Glutamatergic neuron (in vitro differentiated cells): ENCODE measurements around the gene CDR2L. TPM values are rescaled to one million over a fixed set of nuclear protein-coding genes. Genes with fewer than 3 reads are reported as not detected.

ENCODE experiments used
- DNase-seq: peaks from one replicate; pipeline ENCODE4 v3.0.0; 2022
- H3K27ac Mint-ChIP-seq: one replicate; pipeline ENCODE4 v1.8.0; 2020; ENCODE audit warnings: mild to moderate bottlenecking, mixed read lengths, inconsistent platforms; ENCODE audit not compliant: unreplicated experiment
- H3K27me3 Mint-ChIP-seq: one replicate; pipeline ENCODE4 v1.8.0; 2020; ENCODE audit warnings: mild to moderate bottlenecking, moderate library complexity, mixed read lengths, inconsistent platforms; ENCODE audit not compliant: unreplicated experiment
- H3K36me3 Mint-ChIP-seq: one replicate; pipeline ENCODE4 v1.8.0; 2020; ENCODE audit warnings: mild to moderate bottlenecking, mixed read lengths, inconsistent platforms; ENCODE audit not compliant: unreplicated experiment
- H3K4me1 Mint-ChIP-seq: one replicate; pipeline ENCODE4 v1.8.0; 2020; ENCODE audit warnings: mild to moderate bottlenecking, low read depth, mixed read lengths, inconsistent platforms; ENCODE audit not compliant: unreplicated experiment
- H3K4me3 Mint-ChIP-seq: one replicate; pipeline ENCODE4 v1.8.0; 2020; ENCODE audit warnings: mild to moderate bottlenecking, mixed read lengths, inconsistent platforms; ENCODE audit not compliant: unreplicated experiment
- H3K9me3 Mint-ChIP-seq: one replicate; pipeline ENCODE4 v1.8.0; 2020; ENCODE audit warnings: mild to moderate bottlenecking, moderate library complexity, mixed read lengths, inconsistent platforms; ENCODE audit not compliant: unreplicated experiment
- CTCF ChIP-seq: fragments of 200-600 bp; sonication (generic); IDR thresholded peaks from one replicate; pipeline ENCODE4 v1.5.0; 2021; ENCODE audit not compliant: partially characterized antibody, unreplicated experiment
- total RNA-seq: library from RNA; stranded (reverse); fragmentation: NEBNext Ultra II Directional; extraction: Animal tissue kit (Norgen Biotek cat#: 25700); gene quantifications from one replicate; pipeline ENCODE4 v1.2.1, GENCODE V29; 2021; ENCODE audit not compliant: unreplicated experiment

CDR2L gene
- total RNA-seq, 1 donor from 2014 or later: 59.4 TPM

- no peak for DNase-seq
- Mint-ChIP-seq H3K4me1 (peaks cover 14% of the 10 kb centered on the region), H3K27me3 (peaks cover 16% of the 10 kb centered on the region), H3K36me3 (no peaks in the 10 kb centered on the region), H3K9me3 (peaks cover 14% of the 10 kb centered on the region), H3K27ac (peak overlapping the region; percentile 15), H3K4me3 (no peak overlapping the region)
- no peak for TF ChIP-seq CTCF
Measured at GRCh38 chr17:74992223-74992622, 4.8 kb downstream of the CDR2L start.

- Mint-ChIP-seq H3K4me1 (peaks cover 11% of the 10 kb centered on the region), H3K9me3 (peaks cover 10% of the 10 kb centered on the region), H3K4me3 (no peak overlapping the region), H3K27me3 (peaks cover 11% of the 10 kb centered on the region), H3K27ac (no peak overlapping the region), H3K36me3 (no peaks in the 10 kb centered on the region)
- TF ChIP-seq CTCF: no peak
- no peak for DNase-seq
Measured at GRCh38 chr17:74994440-74994839, 7.0 kb downstream of the CDR2L start.

DNA sequence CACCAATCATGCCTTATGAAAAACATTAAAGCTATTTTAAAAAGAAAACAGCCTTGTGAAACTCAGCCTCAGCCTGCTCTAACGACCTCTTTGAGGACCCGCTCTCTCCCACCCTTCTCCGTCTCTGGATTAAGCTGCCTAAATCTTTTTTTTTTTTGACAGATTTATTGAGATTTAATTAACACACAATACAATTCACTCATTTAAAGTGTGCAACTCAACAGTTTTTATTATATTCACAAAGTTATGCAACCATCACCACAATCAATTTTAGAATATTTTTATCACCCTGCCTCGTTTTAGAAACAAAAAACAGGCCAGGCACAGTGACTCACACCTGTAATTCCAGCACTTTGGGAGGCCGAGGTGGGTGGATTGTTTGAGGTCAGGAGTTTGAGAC is 8.4 kb downstream of the CDR2L start:
- H3K9me3 Mint-ChIP-seq: peaks cover 9% of the 10 kb centered on the region
- no peak overlapping the region for H3K27ac Mint-ChIP-seq

GRCh38 chr17:74998783-74999182 is 11.4 kb downstream of the CDR2L start:
- DNase-seq: no peak
- H3K4me1 Mint-ChIP-seq: no peaks in the 10 kb centered on the region
- no peak for TF ChIP-seq CTCF
- H3K27ac Mint-ChIP-seq: no peak overlapping the region
- peaks cover 2% of the 10 kb centered on the region for H3K27me3 Mint-ChIP-seq
- peaks cover 3% of the 10 kb centered on the region for H3K9me3 Mint-ChIP-seq
- peaks cover 4% of the 10 kb centered on the region for H3K36me3 Mint-ChIP-seq
- H3K4me3 Mint-ChIP-seq: no peak overlapping the region

More for the DNA sequence above, 8.4 kb downstream of the CDR2L start:
- Mint-ChIP-seq H3K4me3 (no peak overlapping the region), H3K27me3 (peaks cover 9% of the 10 kb centered on the region), H3K4me1 (peaks cover 4% of the 10 kb centered on the region), H3K36me3 (no peaks in the 10 kb centered on the region)
- DNase-seq: no peak
- TF ChIP-seq CTCF: no peak

DNA sequence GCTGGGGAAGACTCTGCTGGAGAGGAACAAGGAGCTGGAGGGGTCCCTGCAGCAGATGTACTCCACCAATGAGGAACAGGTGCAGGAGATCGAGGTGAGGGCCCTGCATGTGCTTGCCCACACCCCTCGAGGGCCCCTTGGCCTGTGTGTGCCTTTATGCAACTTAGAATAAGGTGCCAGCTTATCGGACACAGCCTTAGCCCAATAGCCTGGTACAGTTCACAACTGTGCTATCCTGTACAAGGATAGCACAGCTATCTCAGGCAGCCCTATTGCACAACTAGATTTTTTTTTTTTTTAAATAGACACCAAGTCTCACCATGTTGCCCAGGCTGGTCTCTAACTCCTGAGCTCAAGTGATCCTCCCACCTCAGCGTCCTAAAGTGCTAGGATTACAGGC is 12.1 kb downstream of the CDR2L start:
- H3K27me3 Mint-ChIP-seq: peaks cover 2% of the 10 kb centered on the region
- H3K4me3 Mint-ChIP-seq: no peak overlapping the region
- no peak for TF ChIP-seq CTCF
- peaks cover 3% of the 10 kb centered on the region for H3K9me3 Mint-ChIP-seq
- no peak for DNase-seq
- no peak overlapping the region for H3K27ac Mint-ChIP-seq
- H3K4me1 Mint-ChIP-seq: no peaks in the 10 kb centered on the region
- H3K36me3 Mint-ChIP-seq: peaks cover 4% of the 10 kb centered on the region
